Parathyroid adenoma (tissue), 2 donors: ENCODE results near the gene TMEM184C.
A peak's percentile ranks its signal among the peaks of the same experiment; 100 is the strongest.

Experiments
- H2AFZ ChIP-seq: fragments of 300-600 bp; sonication (generic); one replicate; pipeline ENCODE4 v1.7.0; 2017; ENCODE audit warnings: antibody characterized with exemption, mild to moderate bottlenecking
- H3K27ac ChIP-seq: fragments of 300-600 bp; sonication (generic); one replicate; pipeline ENCODE4 v1.7.0; 2017
- H3K27me3 ChIP-seq: fragments of 300-600 bp; sonication (generic); one replicate; pipeline ENCODE4 v1.7.0; 2017; ENCODE audit warnings: low read length; ENCODE audit not compliant: control insufficient read depth, insufficient read depth
- H3K36me3 ChIP-seq: fragments of 300-600 bp; sonication (generic); one replicate; pipeline ENCODE4 v1.7.0; 2017; ENCODE audit warnings: low read length; ENCODE audit not compliant: control insufficient read depth, insufficient read depth
- H3K4me1 ChIP-seq: fragments of 300-600 bp; sonication (generic); one replicate; pipeline ENCODE4 v1.7.0; 2017; ENCODE audit warnings: control low read depth
- H3K4me2 ChIP-seq: fragments of 300-600 bp; sonication (generic); one replicate; pipeline ENCODE4 v1.7.0; 2017; ENCODE audit warnings: low read length
- H3K4me3 ChIP-seq: fragments of 300-600 bp; sonication (generic); one replicate; pipeline ENCODE4 v1.7.0; 2017; ENCODE audit warnings: low read depth, low read length
- H3K79me2 ChIP-seq: fragments of 300-600 bp; sonication (generic); one replicate; pipeline ENCODE4 v1.7.0; 2017; ENCODE audit warnings: control low read depth
- H3K9ac ChIP-seq: fragments of 300-600 bp; sonication (generic); one replicate; pipeline ENCODE4 v1.7.0; 2017; ENCODE audit warnings: mild to moderate bottlenecking
- H3K9me3 ChIP-seq: fragments of 300-600 bp; sonication (generic); one replicate; pipeline ENCODE4 v1.7.0; 2017; ENCODE audit warnings: low read length; ENCODE audit not compliant: control insufficient read depth
- TF ChIP-seq, protein P1 (sequence below): fragments of 300-600 bp; sonication (generic); IDR thresholded peaks from one replicate; pipeline ENCODE4 v1.7.0; 2017; ENCODE audit warnings: antibody characterized with exemption, mild to moderate bottlenecking
- donor health status: primary hyperparathyroidism.

TMEM184C gene

DNA sequence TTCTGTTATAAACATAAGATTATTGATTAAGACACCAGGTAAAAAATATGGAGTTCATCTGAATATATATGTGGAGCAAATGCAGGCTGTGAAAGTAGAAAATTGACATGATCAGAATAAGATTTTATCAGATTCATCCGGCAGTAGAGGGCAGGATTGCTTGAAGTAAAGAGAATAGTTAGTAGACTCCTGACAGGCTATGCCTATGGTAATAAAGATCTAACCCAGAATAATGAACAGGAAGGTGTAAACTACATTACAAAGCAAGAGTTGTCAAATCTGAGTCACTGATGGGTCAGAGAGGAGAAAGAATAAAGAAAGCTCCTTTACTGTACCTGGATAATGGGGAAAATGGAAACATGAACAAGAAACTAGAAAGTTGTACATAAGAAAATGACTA is 20.8 kb upstream of the TMEM184C start:
- H3K4me3 ChIP-seq: peak overlapping the region; percentile 55

DNA sequence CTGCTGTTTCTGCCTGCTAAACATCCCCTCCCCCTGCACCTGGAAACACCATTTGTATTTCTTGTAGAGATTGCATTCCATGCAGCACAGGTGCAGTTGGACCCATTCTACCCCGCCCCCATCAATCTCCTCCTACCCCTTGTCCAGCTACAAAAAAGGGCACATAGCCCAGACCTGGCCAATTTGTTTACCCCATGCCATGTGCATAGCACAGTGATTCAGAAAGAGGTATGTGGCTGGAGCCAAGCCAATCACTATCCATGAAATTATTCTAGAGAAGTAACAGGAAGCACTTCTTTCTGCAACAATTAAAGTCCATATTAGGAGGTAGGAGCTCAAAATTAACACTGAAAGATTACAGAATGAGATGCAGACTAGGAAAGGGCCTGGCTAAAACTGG is 20.2 kb upstream of the TMEM184C start:
- TF ChIP-seq, protein P1, sequence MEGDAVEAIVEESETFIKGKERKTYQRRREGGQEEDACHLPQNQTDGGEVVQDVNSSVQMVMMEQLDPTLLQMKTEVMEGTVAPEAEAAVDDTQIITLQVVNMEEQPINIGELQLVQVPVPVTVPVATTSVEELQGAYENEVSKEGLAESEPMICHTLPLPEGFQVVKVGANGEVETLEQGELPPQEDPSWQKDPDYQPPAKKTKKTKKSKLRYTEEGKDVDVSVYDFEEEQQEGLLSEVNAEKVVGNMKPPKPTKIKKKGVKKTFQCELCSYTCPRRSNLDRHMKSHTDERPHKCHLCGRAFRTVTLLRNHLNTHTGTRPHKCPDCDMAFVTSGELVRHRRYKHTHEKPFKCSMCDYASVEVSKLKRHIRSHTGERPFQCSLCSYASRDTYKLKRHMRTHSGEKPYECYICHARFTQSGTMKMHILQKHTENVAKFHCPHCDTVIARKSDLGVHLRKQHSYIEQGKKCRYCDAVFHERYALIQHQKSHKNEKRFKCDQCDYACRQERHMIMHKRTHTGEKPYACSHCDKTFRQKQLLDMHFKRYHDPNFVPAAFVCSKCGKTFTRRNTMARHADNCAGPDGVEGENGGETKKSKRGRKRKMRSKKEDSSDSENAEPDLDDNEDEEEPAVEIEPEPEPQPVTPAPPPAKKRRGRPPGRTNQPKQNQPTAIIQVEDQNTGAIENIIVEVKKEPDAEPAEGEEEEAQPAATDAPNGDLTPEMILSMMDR: no peak
- Histone ChIP-seq H3K36me3 (no peaks in the 10 kb centered on the region), H3K27ac (peak overlapping the region; percentile 93), H3K4me2 (peak overlapping the region; percentile 54), H3K27me3 (no peaks in the 10 kb centered on the region), H3K9ac (no peak overlapping the region), H2AFZ (no peak overlapping the region), H3K4me3 (peak overlapping the region; percentile 55), H3K4me1 (peaks cover 30% of the 10 kb centered on the region), H3K79me2 (peaks cover 2% of the 10 kb centered on the region), H3K9me3 (no peaks in the 10 kb centered on the region)

More for the DNA sequence above, 20.8 kb upstream of the TMEM184C start:
- Histone ChIP-seq H3K4me2 (peak overlapping the region; percentile 54), H2AFZ (no peak overlapping the region), H3K4me1 (peaks cover 30% of the 10 kb centered on the region), H3K9ac (no peak overlapping the region), H3K79me2 (peaks cover 2% of the 10 kb centered on the region), H3K36me3 (no peaks in the 10 kb centered on the region), H3K9me3 (no peaks in the 10 kb centered on the region), H3K27ac (peak overlapping the region; percentile 93), H3K27me3 (no peaks in the 10 kb centered on the region)
- TF ChIP-seq, protein P1: peak; percentile 14

DNA sequence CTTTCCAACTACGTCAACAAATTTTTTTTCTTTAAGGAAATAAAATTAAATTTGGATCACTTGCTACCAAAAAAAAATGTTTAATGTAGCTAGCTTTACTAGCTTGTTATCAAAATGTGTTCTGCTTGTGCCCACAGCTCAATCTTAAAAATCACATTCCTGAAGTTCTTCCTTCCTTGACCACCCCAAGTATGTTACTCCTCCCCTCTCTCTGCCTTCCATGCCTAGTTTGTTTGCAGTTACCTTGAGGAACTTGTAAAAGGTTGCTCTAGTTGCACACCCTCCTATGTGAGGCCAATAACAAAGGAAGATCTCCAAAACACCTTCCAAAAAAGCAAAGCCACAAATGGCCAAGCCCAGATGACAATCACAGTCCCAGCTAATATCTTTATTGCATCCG is 19.6 kb upstream of the TMEM184C start:
- Histone ChIP-seq H3K27ac (peak overlapping the region; percentile 93), H3K9ac (no peak overlapping the region), H3K27me3 (no peaks in the 10 kb centered on the region), H3K9me3 (no peaks in the 10 kb centered on the region), H3K36me3 (no peaks in the 10 kb centered on the region), H3K79me2 (peaks cover 2% of the 10 kb centered on the region), H3K4me1 (peaks cover 30% of the 10 kb centered on the region), H2AFZ (no peak overlapping the region), H3K4me3 (peak overlapping the region; percentile 55), H3K4me2 (peak overlapping the region; percentile 54)
- TF ChIP-seq, protein P1: no peak

DNA sequence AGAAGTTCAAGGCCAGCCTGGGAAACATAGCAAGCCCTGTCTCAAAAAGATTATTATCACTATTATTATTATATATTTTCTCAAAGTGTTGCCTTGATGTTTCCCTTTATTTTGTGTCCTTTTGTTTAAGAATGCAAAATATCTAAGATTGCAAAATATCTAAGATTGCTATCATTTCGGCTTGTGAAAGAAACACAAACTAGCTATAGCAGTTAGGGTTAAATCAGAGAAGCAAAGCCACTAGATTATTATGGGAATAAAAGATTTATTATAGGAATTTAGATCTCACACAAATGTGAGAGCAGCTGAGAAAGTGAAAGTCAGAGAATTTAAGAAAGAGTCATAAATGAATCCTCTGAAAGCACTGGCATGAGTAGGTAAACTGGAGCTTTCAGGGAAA is 18.0 kb upstream of the TMEM184C start:
- Histone ChIP-seq H3K79me2 (peaks cover 6% of the 10 kb centered on the region), H3K27me3 (no peaks in the 10 kb centered on the region), H3K9ac (no peak overlapping the region), H3K27ac (peak overlapping the region; percentile 93), H3K4me1 (peaks cover 30% of the 10 kb centered on the region), H2AFZ (peak overlapping the region; percentile 2), H3K36me3 (no peaks in the 10 kb centered on the region), H3K9me3 (no peaks in the 10 kb centered on the region), H3K4me2 (no peak overlapping the region), H3K4me3 (no peak overlapping the region)
- TF ChIP-seq, protein P1: no peak

DNA sequence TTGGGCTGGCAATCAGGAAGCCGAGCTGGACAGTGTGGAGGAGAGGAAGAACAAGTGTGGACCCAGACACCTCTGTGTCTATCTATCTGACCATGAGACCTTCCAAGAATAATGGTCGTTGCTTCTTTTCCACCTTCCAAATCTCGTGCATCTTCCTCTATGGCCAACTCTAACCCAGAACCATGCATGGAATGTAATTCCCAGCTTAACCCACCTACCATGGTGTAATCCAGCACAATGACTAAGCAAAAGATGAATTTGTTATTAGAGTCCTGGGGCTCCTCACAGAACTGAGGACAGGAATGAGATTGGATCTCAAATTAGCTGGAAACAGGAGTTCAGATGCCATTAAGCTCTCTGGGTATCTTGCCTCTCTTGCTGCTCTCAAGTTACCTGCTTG is 17.4 kb upstream of the TMEM184C start:
- TF ChIP-seq, protein P1: no peak
- H3K27me3 ChIP-seq: no peaks in the 10 kb centered on the region
- H3K79me2 ChIP-seq: peaks cover 6% of the 10 kb centered on the region
- H3K36me3 ChIP-seq: no peaks in the 10 kb centered on the region
- no peak overlapping the region for H3K9ac ChIP-seq
- H3K4me2 ChIP-seq: no peak overlapping the region
- peak overlapping the region; percentile 93 for H3K27ac ChIP-seq
- no peaks in the 10 kb centered on the region for H3K9me3 ChIP-seq
- peaks cover 30% of the 10 kb centered on the region for H3K4me1 ChIP-seq
- H3K4me3 ChIP-seq: peak overlapping the region; percentile 2
- peak overlapping the region; percentile 7 for H2AFZ ChIP-seq
